Smooth muscle cell (in vitro differentiated cells): ENCODE data around the gene WIPF2. TPM values are rescaled to one million over a fixed set of nuclear protein-coding genes. Genes with fewer than 3 reads are reported as not detected.

Source experiments
- DNase-seq: peaks from one replicate; lab custom pipeline; 2025; ENCODE audit not compliant: unreplicated experiment; lab: John Stamatoyannopoulos, UW
- H2AFZ ChIP-seq: fragments of 200-600 bp; sonication (generic); 2 replicates; pipeline ENCODE4 v1.6.0; 2016; ENCODE audit warnings: antibody characterized with exemption, low read depth, mild to moderate bottlenecking
- H3F3A ChIP-seq: fragments of 200-600 bp; sonication (generic); 2 replicates; pipeline ENCODE4 v1.6.0; 2017; ENCODE audit warnings: antibody characterized with exemption, low read depth
- H3K27ac ChIP-seq: fragments of 200-600 bp; sonication (generic); 2 replicates; pipeline ENCODE4 v1.5.1; 2016; ENCODE audit warnings: low read depth, mild to moderate bottlenecking
- H3K27me3 ChIP-seq: fragments of 200-600 bp; sonication (generic); 2 replicates; pipeline ENCODE4 v1.6.1; 2016; ENCODE audit warnings: low read depth, mild to moderate bottlenecking
- H3K36me3 ChIP-seq: fragments of 200-600 bp; sonication (generic); 2 replicates; pipeline ENCODE4 v1.5.1; 2016; ENCODE audit warnings: low read depth
- H3K4me1 ChIP-seq: fragments of 200-600 bp; sonication (generic); 2 replicates; pipeline ENCODE4 v1.5.1; 2016; ENCODE audit warnings: low read depth
- H3K4me2 ChIP-seq: fragments of 200-600 bp; sonication (generic); 2 replicates; pipeline ENCODE4 v1.6.0; 2016; ENCODE audit warnings: mild to moderate bottlenecking
- H3K4me3 ChIP-seq: fragments of 200-600 bp; sonication (generic); 2 replicates; pipeline ENCODE4 v1.5.1; 2016; ENCODE audit warnings: mild to moderate bottlenecking
- H3K79me2 ChIP-seq: fragments of 200-600 bp; sonication (generic); 2 replicates; pipeline ENCODE4 v1.6.0; 2016; ENCODE audit warnings: low read depth, mild to moderate bottlenecking
- H3K9ac ChIP-seq: fragments of 200-600 bp; sonication (generic); 2 replicates; pipeline ENCODE4 v1.6.0; 2016; ENCODE audit warnings: low read depth
- H3K9me3 ChIP-seq: fragments of 200-600 bp; sonication (generic); replicated peaks from 2 replicates; pipeline ENCODE4 v1.5.1; 2016; ENCODE audit warnings: low read depth
- H4K20me1 ChIP-seq: fragments of 200-600 bp; sonication (generic); 2 replicates; pipeline ENCODE4 v1.6.0; 2016; ENCODE audit warnings: low read depth
- WGBS: methylation state at CpG from one replicate; pipeline ENCODE4 v1.1.7; 2016; ENCODE audit warnings: low lambda C conversion rate; 5-methylcytosine and 5-hydroxymethylcytosine counted together
- polyA plus RNA-seq: library from polyadenylated mRNA; unstranded; fragments of >200 nt; fragmentation: Nextera tagmentation; extraction: Ambion mirVana; gene quantifications from 2 replicates; pipeline ENCODE4 v1.2.1, GENCODE V29; 2016
- total RNA-seq: library from RNA; depleted of rRNA; stranded (reverse); fragments of >200 nt; gene quantifications from 2 replicates; pipeline ENCODE4 v1.2.3, GENCODE V29; 2014
- TF ChIP-seq, protein P1 (sequence below): fragments of 200-600 bp; sonication (generic); IDR thresholded peaks from 2 replicates; pipeline ENCODE4 v1.5.1; 2017; ENCODE audit warnings: borderline replicate concordance, mild to moderate bottlenecking, antibody characterized with exemption; ENCODE audit not compliant: insufficient read depth, poor library complexity, severe bottlenecking

The WIPF2 gene
- total and polyA plus RNA-seq, 2 experiments from 2014 or later: 6.7 to 13.9 TPM

DNA sequence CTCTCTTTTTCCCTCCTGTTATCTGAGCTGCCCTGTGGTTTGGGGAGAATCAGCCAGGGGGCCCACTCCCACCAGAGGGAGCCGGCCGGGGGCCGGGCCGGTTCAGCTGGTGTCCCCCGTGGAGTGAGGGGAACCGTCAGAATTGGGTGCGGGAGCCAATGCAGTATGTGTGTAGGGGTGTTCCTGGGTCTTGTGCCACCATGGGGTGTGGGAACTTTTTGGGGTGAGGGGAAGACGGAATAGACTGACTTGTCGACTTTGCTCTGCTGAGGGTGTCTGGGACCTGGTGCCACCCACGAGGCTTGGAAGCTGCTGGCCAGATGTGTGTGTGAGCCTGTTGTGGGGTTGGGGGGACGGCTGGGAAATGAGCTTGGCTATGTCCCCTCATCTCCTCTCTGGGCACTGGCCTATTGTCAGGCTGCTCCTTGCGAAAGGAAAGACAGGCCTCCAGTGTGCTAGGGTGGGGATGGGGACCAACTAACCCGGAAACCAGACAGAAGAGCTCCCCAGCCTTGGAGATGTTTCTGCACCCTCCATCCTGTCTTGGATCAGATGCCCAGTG is 99.8 kb downstream of the WIPF2 start:
- no peak for DNase-seq
- Histone ChIP-seq H3K79me2 (peaks cover 55% of the 10 kb centered on the region), H3K4me2 (peak overlapping the region; percentile 99), H2AFZ (no peak overlapping the region), H3K9me3 (no peaks in the 10 kb centered on the region), H3K4me1 (peaks cover 43% of the 10 kb centered on the region), H3F3A (peaks cover 13% of the 10 kb centered on the region), H3K4me3 (peak overlapping the region; percentile 91), H3K9ac (peak overlapping the region; percentile 98), H4K20me1 (peaks cover 56% of the 10 kb centered on the region), H3K27ac (peak overlapping the region; percentile 93), H3K36me3 (no peaks in the 10 kb centered on the region), H3K27me3 (no peaks in the 10 kb centered on the region)
- WGBS: 19% methylated on average over 13 of the region's 13 CpGs
- TF ChIP-seq, protein P1, sequence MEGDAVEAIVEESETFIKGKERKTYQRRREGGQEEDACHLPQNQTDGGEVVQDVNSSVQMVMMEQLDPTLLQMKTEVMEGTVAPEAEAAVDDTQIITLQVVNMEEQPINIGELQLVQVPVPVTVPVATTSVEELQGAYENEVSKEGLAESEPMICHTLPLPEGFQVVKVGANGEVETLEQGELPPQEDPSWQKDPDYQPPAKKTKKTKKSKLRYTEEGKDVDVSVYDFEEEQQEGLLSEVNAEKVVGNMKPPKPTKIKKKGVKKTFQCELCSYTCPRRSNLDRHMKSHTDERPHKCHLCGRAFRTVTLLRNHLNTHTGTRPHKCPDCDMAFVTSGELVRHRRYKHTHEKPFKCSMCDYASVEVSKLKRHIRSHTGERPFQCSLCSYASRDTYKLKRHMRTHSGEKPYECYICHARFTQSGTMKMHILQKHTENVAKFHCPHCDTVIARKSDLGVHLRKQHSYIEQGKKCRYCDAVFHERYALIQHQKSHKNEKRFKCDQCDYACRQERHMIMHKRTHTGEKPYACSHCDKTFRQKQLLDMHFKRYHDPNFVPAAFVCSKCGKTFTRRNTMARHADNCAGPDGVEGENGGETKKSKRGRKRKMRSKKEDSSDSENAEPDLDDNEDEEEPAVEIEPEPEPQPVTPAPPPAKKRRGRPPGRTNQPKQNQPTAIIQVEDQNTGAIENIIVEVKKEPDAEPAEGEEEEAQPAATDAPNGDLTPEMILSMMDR: no peak

DNA sequence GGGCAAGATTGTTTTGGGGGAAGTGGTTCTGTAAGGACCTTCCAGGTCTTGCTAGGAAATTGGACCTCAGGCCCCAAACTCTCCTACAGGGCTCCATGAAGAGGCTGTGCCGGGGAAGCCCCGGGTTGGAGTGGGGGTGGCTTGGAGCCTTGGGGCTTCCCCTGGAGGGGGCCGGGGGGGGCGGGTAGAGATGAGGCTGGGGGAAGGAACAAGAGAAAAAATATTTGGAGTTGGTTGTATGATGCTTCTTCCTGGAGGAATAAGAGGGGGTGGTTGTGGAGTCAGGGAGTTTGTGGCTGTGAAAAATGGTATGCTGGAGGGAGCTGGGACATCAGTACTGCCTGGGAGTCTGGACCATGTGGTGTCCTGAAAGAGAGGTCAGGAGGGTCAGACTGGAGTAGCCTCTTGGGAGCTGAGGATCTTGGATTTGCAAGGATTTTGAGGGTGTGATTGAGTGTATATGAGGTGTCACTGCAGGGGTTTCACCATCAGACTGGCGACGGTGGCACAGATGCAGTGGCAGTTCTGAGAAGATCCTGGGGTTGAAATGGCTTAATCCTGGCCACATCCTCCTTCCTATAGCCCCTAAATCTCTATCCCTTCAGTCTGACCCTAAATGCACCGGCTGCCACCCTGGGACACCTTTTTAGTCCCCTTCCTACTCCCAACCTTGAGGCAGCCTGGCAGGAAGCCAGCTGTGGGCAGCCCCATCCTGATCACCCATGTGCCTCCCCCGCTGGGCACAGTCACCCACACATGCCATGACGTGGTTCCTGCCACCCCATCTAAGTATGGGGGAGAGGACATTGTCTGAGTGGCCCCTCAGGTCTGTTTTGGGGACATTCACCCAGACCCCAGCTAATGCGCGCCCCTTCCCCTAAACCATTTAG is 100.8 kb downstream of the WIPF2 start:
- peak overlapping the region; percentile 91 for H3K4me3 ChIP-seq
- no peaks in the 10 kb centered on the region for H3K27me3 ChIP-seq
- no peak overlapping the region for H3K27ac ChIP-seq
- WGBS: 83% methylated on average over 9 of the region's 11 CpGs
- peaks cover 34% of the 10 kb centered on the region for H3K4me1 ChIP-seq
- no peaks in the 10 kb centered on the region for H3K36me3 ChIP-seq
- DNase-seq: no peak
- H3K4me2 ChIP-seq: peak overlapping the region; percentile 99
- H3K79me2 ChIP-seq: peaks cover 64% of the 10 kb centered on the region
- TF ChIP-seq, protein P1: no peak
- peaks cover 13% of the 10 kb centered on the region for H3F3A ChIP-seq
- H2AFZ ChIP-seq: no peak overlapping the region
- H3K9ac ChIP-seq: no peak overlapping the region
- peaks cover 66% of the 10 kb centered on the region for H4K20me1 ChIP-seq
- no peaks in the 10 kb centered on the region for H3K9me3 ChIP-seq

DNA sequence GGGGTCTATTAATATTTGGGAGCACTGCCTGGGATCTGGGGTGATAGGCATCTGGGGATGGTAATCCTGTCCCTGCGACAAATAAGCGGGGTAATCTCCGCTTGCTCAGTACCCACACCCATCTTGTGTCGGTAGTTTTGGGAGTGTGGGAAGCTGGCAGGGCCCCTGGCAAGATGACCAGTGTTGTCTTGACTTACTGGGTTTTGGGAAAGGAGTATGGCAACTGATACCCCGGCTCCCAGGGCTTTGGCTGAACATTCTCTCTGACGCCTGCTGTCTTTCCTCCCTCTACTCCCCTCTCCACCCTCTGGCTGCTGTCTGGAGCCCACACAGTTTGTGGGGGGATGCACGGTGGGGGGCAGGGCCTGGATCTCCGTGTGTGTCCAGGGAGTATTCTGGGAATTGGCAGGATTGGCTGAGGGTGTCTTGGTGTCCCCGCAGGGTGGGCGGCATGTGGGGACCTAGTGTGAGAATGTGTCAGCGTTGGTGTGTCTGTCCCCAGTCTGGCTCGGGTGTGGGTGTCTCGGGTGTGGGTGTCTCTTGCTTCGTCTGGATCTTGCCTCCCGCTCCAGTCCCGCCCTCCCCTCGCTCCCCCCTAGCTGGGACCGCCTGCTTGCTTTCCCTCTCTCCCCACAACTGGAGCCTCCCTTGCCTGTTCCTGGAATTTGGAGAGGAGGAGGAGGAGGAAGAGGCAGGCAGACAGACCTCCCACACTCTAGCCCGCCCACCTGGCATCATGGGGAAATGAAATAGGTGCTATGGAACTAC is 101.8 kb downstream of the WIPF2 start:
- no peak overlapping the region for H3K4me3 ChIP-seq
- H3K4me2 ChIP-seq: peak overlapping the region; percentile 41
- H3K79me2 ChIP-seq: peaks cover 75% of the 10 kb centered on the region
- no peaks in the 10 kb centered on the region for H3K36me3 ChIP-seq
- H3K9me3 ChIP-seq: no peaks in the 10 kb centered on the region
- WGBS: 71% methylated on average over 12 of the region's 19 CpGs
- peaks cover 5% of the 10 kb centered on the region for H3F3A ChIP-seq
- H3K4me1 ChIP-seq: peaks cover 26% of the 10 kb centered on the region
- TF ChIP-seq, protein P1: no peak
- peak overlapping the region; percentile 11 for H3K9ac ChIP-seq
- H3K27me3 ChIP-seq: no peaks in the 10 kb centered on the region
- no peak overlapping the region for H2AFZ ChIP-seq
- peaks cover 74% of the 10 kb centered on the region for H4K20me1 ChIP-seq
- no peak overlapping the region for H3K27ac ChIP-seq
- DNase-seq: no peak
